GM19468 (cell line): Measurements from ENCODE around the gene TUBGCP6.
"Not testable (repeated sequence)": the region's sequence is repeated elsewhere in the genome, so short reads cannot be mapped to it uniquely, and the experiment has no call there.

Source experiments
- ATAC-seq: cut with Tn5 transposase; IDR thresholded peaks from one replicate; pipeline ENCODE4 v1.9.1; 2021; ENCODE audit warnings: mild to moderate bottlenecking, moderate library complexity, moderate number of reproducible peaks; ENCODE audit not compliant: unreplicated experiment; ENCODE audit errors: extremely low read depth

TUBGCP6 gene

GRCh38 chr22:50216055-50216683, 28.7 kb downstream of the TUBGCP6 start:
- no peak for ATAC-seq

- no peak for ATAC-seq
Observed at GRCh38 chr22:50215297-50216054, 29.3 kb downstream of the TUBGCP6 start.

DNA sequence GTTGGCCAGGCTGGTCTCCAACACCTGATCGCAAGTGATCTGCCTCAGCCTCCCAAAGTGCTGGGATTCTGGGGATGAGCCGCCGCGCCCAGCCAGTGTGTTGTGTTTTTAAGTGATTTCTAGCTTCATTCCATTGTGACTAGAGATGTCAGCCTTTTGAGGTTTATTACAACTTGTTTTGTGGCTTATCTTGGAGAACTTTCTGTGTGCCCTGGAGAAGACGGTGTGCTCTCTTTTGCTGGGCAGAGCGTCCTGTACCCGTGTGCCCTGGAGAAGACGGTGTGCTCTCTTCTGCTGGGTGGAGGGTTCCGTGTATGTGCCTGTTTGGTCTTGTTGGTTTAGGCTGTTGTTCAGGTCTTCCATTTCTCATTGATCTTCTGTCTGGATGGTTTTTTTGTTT, 31.6 kb downstream of the TUBGCP6 start:
- no peak for ATAC-seq

- ATAC-seq = no peak
Observed at GRCh38 chr22:50211147-50211546, 33.7 kb downstream of the TUBGCP6 start.

- ATAC-seq = no peak
Observed at GRCh38 chr22:50210378-50211139, 34.3 kb downstream of the TUBGCP6 start.

DNA sequence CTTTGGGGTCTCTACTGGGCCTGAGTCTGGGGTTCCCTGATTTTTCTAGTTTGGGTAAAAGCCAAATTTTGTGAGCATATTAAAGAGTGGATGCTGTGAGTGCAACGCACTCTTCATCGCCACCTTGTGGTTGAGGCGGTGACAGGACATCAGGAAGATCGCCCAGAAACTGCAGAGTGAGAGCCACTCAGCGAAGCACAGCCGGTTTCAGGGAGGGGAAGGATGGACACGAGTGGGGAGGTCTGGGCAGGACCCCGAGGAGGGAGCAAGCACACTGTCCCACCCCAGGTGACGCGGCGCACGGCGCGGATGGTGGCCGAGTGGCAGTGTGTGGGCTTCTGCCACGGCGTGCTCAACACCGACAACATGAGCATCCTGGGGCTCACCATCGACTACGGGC, 34.9 kb downstream of the TUBGCP6 start:
- no peak for ATAC-seq

GRCh38 chr22:50208939-50209892, 35.6 kb downstream of the TUBGCP6 start:
- no peak for ATAC-seq

DNA sequence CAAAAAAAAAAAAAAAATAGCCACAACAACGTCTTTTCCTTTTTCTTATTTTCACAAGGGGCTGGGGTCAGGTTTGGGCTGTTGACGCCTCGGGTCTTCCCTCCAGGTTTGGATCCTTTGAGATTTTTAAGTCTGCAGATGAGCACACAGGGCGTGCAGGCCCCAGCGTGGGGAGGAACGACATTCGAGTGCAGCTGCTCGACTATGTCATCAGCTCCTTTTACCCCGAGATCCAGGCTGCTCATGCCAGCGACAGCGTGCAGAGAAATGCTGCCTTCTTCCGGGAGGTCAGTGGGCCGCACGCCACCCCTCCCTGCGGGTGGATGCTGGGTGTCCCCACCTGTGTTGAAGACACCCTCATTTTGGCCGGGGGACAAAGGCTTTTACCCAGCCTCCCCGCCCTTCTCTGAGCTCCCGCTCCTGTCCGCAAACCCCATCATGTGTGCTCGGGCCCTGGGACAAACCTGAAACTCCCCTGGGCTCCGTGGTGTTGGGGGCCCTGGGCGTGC, 36.3 kb downstream of the TUBGCP6 start:
- ATAC-seq = no peak

- no peak for ATAC-seq
Observed at GRCh38 chr22:50207383-50208140, 37.3 kb downstream of the TUBGCP6 start.

DNA sequence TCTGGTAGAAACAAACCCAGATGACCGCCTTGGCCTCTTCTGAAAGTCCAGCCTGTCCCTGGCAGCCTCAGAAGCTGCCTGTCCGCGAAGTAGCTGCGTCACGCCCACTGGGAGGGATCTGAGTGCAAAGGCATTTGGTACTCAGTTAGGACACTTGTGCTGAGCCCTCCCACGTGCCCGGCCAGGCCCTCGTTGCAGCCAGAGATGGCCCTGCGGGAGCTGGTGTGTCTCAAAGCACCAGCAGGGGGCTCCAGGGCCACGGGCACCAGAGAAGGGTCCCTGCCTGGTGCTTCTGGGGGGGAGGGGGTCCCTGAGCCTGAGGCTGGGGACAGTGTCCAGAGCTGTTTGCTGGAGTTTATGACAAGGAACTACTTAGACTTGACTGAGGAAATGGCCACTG, 38.2 kb downstream of the TUBGCP6 start:
- ATAC-seq = no peak

DNA sequence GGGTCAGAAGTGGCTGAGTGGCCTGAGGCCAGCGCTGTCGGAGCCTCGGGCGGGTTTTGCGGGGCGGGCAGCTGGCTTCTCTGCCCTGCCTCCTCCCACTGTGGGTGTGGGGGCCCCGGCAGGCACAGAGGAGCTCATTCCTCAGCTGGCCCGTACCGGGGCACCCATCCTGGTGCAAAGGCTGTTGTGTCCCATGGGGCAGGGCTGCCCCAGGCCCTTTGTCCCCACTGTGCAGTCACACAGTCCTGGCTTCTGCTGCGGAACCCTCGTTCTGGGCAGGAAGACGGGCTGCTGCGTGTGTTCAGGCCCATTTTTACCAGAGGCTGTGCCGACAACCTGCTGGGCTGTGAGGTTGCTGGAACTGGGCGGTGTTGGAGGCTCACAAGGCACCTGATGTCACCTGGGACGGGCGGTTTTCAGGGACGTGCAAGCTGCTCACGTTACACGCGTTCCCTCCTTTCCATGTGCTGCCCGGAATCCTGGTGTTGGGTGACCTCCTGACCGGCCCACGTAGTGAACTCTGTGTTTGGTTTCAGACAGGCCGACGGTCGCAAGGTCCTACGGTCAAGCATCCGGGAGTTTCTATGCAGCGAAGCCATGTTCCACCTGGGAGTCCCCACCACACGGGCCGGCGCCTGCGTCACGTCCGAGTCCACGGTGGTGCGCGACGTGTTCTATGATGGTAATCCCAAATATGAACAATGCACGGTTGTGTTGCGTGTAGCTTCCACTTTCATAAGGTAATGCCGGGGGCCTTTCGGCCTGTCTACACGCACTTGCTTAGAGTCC, 38.8 kb downstream of the TUBGCP6 start:
- ATAC-seq = no peak

GRCh38 chr22:50204998-50205397, 39.8 kb downstream of the TUBGCP6 start:
- not testable (repeated sequence) for ATAC-seq

- no peak for ATAC-seq
Observed at GRCh38 chr22:50204571-50204970, 40.3 kb downstream of the TUBGCP6 start.

GRCh38 chr22:50203288-50203687, 41.5 kb downstream of the TUBGCP6 start:
- ATAC-seq = no peak

GRCh38 chr22:50202130-50202666, 42.6 kb downstream of the TUBGCP6 start:
- no peak for ATAC-seq

DNA sequence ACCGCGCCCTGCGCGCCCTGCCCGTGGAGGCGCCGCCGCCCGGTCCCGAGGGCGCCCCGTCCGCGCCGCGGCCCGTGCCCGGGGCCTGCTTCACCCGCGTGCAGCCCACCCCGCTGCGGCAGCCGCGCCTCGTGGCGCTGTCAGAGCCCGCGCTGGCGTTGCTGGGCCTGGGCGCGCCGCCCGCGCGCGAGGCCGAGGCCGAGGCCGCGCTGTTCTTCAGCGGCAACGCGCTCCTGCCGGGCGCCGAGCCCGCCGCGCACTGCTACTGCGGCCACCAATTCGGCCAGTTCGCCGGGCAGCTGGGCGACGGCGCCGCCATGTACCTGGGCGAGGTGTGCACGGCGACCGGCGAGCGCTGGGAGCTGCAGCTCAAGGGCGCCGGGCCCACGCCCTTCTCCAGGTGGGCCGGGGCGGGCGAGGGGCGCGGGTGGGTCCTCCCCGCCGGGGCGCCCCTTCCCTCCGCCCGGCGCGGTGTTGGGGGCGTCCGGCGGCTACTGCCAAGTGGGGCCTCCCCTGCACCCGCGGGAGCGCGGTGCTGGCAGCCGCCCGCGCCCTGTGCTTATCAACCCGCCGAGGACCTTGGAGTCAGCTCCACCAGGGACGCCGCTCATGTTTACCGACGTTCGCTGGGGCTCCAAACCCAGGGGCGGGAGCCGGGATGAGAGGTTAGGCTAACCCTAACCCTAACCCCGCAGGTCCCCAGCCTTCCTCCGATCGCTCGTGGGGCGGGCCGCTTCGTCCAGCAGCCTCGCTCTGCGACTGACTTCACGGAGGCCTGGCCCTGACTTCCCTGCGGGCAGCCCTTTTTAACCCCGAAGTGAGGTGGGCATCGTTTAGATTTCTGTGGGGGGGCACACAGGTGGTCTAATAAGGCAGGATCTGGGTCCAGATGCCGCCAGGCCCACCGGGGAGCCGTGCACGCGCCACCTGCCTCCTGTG, 43.4 kb downstream of the TUBGCP6 start:
- ATAC-seq = peak; percentile 4
